ENCODE data around the gene TNS1.
A peak's percentile ranks its signal among the peaks of the same experiment; 100 is the strongest.

The TNS1 gene

DNA sequence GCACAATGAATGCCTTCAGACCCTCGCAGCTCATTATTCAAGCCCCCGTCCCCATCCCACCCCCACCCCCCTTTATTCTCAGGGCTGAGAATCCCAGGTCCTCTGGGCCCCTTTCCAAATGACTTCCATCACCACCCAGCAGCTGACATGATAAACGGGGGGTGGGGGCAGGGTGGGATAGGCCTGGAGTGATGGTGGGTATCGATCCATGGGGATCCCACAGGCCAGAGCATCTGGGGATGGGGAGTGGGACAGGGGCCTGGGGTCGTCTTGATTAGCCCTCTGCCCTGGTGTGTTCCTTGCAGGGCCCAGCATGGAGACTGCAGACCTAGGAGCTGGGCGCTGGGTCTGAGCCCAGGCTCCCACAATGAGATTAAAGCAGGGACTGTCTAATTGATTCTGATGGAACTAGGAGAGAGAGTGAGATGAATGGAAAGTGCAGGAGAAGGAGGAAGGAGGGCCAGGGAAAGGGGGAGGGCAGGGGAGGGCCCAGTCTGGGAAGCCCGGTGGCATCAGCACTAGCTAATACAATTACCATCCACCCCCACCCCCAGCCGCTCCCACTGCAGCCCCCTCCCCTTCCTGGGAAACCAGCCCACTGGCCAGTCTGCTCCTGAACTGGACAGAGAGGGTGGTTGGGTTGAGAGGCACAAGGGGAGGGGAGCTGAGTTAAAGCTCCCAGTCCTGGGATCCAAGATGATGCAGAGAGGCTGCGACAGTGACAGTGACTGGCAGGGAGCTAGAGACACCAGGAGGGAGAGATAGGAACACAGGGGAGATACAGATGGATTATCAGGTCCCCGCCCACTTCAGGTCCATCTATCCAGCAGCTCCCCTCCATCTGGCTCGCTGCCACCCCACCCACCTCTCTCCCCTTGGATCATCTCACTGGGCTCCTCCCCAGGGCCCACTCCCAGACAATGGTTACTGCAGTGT, 13.1 kb upstream of the TNS1 start:
- no peak for DNase-seq

DNA sequence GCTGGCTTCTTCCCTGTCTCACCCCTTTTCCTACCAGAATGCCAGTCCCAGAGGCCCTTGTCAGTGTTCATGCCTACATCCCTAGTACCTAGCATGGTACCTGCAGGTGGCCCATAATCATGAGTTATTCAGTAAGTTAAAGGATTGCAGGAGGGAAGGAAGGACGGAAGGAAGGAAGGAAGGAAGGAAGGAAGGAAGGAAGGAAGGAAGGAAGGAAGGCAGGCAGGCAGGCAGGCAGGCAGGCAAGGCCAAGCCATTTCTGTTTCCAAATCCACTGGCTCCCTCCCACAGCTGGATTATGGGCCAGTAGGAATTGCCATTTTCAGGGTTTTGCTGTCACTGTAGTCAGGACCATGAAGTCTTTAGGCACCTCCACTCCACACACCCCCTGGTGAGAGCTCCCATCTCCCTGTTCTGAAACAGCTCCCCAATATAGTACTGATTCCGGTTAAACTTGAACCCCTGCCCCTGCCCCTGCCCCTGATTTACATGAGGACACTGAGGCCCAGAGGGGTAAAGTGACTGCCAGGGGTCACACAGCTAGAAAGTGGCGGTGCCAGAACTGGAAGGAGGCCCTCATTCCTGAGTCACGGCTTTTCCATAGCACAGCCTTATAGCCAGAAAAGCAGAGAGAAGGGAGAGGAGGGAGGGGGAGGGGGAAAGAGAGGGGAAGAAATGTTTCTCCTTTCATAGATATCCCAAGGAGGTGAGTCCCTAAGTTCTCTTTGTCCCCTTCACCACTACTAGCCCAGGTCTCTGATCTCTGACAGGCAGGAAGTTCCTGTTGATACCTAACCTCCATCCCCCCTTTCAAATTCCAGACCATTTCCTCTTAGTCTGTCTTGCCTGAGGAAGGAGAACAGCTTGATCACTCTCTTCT, 12.2 kb upstream of the TNS1 start:
- DNase-seq: no peak

DNA sequence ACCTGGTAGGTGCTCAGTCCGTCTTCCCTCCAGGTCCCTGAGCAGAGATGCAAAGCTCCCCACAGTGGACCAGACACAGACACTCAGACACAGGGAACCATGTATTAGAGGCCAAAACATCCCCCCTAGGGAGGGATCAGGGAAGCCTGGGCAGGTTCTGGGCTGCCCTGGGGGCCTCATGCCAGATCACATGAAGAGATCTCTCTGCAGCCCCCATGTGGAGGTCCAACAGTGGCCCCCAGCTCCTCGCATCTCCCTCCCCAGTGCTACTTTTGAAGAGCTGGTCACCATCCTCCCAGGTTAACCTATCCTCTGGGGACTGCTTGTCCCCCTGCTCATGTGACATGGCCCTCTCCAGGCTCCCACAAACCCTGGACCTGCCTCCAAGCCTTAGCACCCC, 10.5 kb upstream of the TNS1 start:
- no peak for DNase-seq

DNA sequence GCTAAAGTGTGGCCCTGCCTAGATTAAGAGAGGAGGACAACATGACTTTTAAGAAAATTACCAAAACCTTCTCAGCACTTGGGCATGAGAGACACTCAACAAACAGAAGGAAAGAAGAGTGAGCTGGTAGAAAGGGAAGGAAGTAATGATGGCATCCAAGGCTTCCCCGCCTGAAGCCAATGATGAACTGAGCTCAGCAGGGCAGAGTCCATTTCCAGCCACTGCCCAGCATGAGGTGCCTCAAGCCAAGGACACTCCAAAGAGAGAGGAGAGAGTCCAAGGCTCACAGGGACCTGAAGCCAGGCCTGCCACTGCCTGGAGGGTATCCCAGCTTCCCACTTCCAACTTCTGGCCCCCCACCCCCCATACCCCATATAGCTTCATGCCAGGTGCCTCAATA, 9.5 kb upstream of the TNS1 start:
- no peak for DNase-seq

DNA sequence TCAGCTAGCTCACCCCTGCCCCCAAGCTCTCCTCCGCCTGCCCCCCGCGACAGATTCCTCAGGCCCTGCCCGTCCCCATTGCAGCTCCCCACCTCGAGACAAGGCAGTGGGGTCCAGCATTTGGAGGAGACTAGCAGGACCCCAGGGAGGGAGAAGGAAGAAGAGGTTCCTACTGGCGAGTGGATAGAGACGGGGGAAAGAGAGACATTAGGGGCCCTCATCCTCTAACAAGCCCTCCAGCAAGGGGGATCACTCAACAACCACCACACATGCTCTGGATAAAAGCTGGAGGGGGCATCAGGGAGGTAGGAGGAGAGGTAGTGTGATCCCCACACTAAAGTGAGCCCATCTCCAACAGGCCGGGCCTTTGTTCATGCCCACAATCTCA, 8.9 kb upstream of the TNS1 start:
- DNase-seq: no peak

DNA sequence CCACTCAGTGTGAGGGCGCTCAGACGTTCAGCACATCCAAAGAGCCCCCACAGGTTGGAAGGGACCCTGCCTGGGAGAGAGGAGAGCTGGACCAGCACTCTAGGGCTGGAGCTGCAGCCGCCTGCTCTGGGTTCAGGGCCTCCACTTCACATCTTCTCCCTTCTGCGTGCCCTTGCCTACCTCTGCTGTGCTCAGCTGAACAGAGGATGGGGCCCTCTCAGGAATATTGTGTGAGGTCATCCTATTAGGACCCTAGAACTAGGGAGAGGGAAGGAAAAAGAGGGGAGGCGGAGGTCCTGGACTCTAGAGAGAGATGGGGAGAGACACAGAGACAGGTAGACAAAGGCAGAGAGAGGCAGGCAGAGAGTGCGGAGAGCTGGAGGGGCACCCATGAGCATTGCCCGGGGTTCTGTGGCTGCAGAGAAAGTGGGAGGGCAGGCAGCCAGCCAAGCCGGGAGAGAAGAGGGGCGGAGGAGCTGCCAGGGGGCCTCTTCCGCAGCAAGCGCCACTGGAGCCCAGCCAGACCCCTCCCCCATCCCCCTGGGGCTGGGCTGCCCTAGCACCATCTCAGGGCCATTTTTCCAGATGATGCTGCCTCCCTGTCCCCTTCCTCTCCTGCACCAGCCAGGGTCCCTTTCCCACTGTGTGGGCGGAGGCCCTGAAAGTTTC, 8.3 kb upstream of the TNS1 start:
- DNase-seq: peak; percentile 36

DNA sequence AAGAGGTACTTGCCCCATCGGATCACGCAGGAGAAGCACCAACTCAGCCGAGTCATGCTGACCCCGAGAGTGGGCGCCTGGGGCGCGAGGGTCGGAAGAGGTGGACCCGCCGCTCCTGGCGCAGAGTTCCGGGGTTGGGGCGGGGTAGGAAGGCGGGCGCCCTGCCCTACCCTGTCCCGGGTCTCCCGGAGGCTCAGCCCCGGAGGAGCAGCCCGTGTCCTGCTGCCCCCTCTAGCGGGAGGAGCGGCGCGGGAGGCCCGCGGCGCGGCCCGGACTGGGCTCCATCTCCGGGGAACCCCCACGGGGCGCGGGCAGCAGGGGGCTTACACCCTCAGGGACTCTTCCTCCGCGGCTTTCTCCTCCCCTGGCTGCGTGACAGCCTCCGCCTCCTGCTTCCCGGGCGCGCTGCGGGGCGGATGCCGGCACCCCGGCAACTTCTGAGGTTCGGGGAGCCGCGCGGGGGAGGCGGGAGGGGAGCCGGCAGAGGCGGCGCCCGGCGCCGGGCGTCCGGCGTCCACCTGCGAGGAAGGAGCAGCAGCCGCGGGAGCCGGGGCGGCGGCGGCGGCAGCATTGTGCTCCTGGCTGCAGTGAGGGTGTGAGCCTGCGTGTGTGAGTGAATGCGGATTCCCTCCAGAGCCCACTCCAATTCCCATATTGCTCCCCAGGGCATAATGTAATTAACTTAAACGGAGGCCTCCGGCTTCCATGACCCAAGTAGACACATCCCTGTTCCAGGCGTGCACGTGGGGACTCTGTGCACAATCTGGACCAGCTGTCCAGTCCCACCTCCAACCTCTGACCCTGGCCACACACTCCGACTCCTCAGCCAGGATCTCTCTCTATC, 7.6 kb upstream of the TNS1 start:
- no peak for DNase-seq

DNA sequence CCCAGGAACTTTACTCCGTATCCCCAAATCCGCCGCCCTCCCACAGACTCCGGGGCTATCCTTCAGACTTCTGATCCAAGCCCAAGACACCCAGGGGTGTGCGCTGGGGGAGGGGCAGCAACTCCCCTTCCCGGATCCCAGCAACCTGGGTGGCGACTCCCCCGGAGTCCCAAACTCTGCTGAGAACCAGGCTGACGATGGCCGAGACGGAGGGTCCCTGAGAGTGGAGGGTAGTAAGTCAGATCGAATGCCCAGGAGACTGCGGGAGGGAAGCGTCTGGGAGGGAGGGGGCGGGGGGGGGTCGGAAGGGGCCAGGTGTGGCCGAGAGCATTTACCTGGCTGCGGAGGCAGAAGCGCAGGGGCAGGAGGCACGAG, 7.0 kb upstream of the TNS1 start:
- no peak for DNase-seq

DNA sequence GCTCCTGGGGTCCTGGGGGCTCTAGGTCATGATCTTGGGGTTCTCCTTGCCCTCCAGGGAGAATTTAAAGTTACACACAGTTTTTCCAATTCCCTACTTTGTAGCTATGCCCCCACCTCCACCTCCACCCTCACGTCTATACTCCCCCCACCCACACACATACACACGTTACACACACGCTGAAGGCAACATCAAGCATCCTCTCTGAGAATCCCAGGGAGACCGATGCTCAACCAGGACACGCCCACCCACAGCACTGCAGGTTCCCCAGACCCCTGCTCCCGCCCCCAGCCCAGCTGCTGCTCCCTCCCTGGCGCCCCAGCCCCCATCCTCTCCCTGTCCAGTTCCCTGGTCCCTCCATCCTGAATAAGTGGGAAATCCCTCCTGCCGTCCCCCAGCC, 6.4 kb upstream of the TNS1 start:
- DNase-seq: no peak

DNA sequence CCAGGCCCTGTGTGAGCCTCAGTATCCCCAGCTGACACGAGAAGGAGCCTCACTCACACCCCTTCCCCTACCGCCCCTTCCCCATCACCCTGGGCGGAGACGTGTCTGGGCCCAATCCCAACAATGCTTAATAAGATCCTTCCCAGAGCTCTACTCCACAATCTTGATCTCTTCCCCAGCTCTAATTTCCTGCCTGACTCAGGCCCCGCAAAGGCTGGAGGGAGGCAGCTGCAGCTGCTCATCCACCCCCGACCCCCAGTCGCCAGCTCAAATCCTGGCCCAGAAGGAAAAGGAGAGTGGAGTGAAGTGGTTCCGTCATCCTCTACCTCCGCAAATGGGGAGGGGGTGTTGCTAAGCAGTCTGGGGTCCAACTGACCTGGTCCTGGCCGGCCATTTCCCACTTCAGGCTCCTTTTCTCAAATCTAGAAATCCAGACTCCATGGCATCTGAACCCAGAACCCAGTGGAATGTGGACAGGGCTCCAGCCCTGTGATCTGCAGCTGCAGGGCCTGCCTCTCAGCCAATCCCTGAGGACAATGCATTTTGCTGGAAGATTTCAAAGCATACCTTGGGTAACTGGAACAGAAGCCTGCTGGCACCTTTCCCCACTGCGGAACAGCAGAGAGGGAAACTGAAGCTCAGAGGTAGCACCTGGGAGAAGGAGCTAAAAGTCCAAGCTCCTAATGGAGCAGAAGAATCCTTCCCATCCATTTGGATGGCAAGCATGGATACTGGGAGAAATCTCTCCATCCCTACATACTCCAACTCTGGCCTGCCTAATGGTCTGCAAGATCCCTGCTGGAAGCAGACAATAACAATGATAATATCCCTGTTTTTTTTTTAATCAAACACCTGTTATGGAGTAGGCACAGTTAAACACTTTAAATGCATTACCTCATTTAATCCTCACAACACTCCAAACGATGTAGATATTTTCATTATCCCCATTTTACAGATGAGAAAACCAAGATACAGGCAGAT, 5.6 kb upstream of the TNS1 start:
- DNase-seq: no peak

DNA sequence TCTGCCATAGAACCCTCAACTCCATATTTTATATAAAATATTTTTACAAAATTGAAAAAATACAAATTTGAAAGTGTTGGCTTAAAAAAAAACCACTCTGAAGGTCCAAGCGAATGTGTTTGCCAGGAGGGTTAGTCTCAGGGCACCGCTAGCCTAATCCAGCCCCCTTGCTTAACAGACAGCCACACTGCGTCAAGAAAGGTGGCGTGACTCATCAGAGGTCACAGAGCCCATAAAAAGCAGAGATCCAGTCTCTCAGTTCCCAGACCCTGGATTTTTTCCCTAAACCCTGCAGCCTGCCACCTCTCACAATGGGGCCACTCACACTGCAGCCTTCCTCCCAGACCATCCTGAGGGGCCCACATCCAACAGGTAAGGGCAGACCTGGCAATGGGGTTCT, 3.9 kb upstream of the TNS1 start:
- DNase-seq: no peak

DNA sequence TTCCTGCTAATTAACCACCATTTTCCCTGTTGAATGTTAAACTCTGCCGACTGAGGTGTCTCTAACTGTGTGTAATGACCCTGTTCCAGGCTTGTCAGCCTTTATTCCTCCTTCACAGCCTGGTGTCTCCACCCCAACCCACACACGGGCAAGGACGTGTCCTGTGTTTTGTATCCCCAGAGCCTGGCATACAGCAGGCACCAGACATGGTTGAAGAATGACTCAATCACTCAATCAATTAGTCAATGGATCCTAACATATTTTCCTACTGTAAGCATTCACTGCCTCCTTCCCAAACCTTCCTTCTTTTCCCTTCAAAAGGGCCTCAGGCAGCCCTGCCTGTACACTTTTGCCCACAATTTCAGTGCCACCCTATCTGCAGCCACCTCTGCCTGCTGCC, 2.7 kb upstream of the TNS1 start:
- no peak for DNase-seq

DNA sequence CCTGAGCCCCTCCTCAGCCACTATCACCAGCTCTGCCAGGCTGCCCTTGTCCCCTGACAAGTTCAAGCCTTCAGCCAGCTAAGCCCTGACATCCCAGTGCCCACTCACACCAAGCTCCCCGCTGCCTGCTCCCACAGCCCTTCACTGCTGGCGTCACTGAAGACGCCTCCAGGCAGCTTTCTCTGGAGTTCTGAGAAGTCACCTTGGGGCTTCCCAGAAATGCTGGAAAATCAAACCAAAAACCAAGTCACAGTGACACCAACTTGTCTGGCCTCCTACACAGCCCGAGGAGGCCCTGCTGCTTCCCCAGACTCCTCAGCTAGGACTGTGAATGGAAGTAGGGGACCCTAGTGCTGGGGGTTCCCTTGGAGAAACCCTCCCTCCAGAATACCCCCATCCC, 2.2 kb upstream of the TNS1 start:
- no peak for DNase-seq

DNA sequence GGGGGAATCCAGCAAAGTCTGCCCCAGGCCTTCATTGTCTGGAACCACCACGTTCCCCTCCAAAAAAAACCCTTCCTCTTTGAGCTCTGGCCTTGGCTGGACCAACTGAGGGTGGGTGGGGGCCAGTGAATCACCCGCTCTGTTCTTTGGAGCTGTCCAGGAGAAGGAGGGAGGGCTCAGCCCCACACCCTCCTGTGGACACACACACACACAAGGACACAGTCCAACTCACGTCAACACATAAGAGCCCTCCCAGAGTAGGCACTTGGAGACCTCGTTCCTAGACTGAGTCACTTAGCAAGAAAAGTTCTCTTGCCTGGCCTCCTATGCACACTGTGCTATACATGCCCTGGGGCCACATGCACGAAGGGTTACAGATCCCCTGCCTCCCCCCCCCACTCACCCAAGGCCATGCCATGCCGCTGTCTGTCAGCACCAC, 1.2 kb upstream of the TNS1 start:
- no peak for DNase-seq

DNA sequence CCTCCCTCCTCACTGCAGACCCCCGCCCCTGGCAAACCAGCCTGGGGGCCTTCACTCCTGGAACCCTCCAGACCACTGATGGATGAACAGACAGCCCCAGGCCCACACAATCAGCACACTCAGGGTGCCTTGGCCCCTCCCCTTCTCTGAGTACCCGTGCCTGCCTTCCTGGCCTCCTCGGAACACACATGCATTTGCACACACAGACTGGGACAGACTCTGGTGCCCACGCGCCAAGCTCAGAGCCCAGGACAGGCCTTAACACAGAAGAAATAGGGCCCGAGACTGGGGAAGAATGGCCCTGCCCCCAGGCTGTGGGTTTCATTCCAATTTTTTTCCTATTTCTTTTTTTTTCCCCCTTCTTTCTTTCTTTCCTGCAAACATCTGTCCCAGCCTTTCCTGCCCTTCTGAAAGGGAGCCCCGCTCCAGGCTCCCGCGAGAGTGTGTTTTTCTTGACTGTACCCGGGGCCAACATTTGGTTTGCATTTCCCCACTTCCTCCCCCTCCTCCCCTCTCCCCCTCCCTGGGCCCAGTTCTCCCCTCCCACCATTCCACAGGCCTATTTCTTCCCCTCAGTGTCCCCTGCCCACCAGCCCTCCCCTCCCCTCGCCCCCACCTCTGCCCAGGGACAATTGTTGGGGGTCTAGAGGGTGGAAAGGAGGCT, 618 bp upstream of the TNS1 start:
- no peak for DNase-seq

DNA sequence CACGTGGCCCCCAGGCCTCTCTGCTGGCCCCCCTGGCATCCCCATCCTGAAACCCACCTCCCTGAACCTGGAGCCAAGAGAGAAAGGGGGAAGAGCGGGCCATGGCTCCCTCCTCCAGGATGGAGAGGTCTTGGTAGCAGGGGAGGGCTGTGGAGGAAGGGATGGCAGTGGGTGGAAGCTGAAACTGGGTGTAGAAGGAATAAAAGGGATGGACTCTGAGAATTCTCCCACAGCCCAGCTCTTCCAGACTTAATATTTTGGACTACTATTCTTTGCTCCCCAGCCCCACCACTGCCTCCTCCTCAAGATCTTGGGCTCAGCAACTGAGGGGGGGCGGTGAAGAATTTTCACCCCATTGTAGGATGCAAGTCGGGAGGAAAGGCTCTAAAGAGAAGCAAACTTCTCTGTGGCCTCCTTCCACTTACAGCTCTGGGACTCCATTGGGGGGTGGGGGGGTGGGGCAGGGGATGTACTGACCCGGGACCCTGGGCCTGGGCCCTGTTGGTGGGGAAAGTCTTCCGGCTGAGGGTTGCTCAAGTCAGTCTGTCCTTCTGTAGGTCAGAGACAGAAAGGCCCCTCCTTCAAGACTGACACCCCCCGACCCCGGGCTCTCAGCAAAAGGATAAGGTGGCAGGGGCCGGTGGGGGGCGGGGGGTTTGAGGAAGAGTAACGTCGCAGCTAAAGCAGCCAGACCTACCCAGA, 501 bp downstream of the TNS1 start:
- no peak for DNase-seq

DNA sequence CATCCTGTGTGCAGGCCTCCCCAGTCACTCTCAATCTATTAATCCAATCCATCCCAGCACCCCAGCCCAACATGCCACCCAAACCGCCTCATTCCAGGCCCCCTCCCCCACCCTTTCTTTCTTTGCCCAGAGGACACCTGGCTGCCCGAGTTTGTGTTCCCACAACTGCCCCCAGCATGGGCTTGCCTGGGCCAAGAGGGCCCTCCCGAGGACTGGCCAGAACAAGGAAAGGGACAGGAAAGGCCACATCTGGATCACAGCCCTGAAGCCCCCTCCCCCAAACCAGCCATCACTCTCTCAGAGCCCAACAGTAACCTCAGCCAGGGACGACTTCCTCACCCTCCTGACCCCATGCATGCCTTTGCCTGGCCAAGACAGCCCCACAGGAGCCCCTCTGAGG, 1.2 kb downstream of the TNS1 start:
- no peak for DNase-seq

DNA sequence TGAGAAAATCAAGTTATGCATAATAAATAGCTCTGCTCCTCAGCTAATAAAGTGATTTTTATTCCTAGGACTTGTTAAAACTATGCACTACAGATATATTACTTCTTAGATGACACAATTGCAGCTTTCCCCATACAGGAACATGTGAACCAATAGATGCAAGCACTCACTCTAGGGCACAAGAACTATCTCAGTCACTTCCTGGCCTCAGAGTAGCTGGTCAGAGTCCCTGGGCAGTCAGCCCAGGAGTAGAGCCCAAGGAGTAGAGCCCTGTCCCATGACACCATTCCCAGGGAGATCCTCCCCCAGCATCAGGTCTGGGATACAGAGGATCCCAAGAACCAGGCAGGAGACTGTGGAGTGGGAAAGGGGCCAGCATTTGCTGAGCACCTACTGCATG, 2.7 kb downstream of the TNS1 start:
- DNase-seq: no peak

DNA sequence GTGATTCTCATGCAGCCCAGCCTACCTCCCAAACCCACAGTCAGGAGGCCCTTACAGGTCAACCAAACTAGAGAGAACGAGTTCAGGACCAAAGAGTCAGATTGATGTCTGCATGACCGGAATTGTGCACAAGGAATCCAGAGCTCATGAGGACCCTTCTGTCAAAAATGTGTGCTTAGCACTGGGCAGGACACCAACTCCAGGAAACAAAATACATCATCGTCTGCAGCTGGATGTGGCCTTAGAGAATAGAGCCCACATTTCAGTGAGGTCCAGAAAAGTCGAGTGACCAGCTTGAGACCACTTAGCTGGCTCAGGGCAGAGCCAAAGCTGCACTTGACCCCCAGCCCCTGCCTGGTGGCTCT, 3.2 kb downstream of the TNS1 start:
- DNase-seq: no peak

DNA sequence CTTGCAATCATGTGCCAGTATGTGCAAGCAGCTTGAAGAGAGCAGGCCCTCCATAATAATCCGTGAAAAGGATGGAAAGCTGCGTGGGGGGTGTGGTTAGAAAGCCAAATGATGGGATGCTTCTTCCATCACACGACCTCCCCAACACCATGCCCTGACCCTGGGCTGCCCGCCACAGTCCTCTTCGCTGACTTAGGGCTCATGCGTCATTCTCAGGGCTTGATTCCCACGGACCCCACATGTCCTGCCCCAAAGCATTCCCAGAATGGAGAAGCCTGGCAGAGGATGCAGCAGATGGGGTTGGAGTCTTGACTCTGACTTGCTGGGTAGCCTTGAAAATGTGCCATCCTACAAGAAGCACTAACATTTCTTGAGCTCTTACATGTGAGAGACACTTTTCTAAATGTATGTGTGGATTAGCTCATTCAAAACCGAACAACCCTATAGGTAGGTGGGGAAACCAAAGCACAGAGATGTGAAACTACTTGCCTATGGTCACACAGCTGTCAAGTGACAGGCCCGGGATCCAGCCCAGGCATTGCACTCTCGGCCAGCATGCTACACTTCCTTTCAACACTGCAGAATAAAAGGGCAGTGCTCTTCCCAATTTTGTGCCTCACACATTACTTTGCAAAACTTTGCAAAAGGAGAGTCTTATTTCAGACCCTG, 3.7 kb downstream of the TNS1 start:
- DNase-seq: no peak

Data from DMS79 (cell line).